ENCODE data around the gene EZH1.

The EZH1 gene

GRCh38 chr17:42744806-42745617 lies at the start of gene EZH1:
Gene EZH1, minus strand, starts transcription at chr17:42745040. Its CDS starts 16,099 bp downstream, at chr17:42728941.
- DNase-seq: peak; percentile 94

DNA sequence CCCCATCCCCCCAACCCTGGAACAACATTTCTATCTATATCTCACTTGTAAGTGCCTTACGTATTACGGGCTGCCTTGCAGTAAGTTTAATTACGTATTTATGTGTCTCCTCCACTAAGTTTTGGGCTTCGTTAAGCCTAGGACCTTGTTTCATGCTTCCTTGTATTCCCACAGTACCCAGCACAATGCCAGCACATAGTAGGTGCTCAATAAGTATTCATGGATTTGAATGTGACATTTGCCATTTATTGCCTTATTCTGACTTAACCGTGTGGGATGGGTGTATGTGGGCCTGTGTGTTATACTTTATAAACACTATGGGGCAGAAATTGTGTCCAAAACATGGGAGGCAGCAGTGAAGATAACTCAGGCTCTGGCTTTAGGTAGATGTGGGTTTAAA lies 47.7 kb upstream of the EZH1 start:
- no peak for DNase-seq

- no peak for DNase-seq
Observed at GRCh38 chr17:42791948-42792347, 47.1 kb upstream of the EZH1 start.

DNA sequence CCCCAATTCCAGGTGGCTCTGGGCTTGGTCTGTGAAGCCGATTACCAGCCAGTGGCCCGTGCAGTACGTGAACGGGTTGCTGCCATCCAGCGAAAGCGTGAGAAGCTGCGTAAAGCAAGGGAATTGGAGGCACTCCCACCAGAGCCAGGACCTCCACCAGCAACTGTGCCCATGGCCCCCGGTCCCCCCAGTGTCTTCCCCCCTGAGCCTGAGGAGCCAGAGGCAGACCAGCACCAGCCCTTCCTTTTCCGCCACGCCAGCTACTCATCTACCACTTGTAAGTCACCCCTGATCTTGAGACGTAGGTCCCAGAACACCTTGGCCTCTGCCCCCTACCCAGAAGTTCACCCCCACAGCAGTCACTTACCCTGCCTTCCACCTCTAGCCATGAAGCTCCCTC lies 42.4 kb upstream of the EZH1 start:
- DNase-seq: no peak

DNA sequence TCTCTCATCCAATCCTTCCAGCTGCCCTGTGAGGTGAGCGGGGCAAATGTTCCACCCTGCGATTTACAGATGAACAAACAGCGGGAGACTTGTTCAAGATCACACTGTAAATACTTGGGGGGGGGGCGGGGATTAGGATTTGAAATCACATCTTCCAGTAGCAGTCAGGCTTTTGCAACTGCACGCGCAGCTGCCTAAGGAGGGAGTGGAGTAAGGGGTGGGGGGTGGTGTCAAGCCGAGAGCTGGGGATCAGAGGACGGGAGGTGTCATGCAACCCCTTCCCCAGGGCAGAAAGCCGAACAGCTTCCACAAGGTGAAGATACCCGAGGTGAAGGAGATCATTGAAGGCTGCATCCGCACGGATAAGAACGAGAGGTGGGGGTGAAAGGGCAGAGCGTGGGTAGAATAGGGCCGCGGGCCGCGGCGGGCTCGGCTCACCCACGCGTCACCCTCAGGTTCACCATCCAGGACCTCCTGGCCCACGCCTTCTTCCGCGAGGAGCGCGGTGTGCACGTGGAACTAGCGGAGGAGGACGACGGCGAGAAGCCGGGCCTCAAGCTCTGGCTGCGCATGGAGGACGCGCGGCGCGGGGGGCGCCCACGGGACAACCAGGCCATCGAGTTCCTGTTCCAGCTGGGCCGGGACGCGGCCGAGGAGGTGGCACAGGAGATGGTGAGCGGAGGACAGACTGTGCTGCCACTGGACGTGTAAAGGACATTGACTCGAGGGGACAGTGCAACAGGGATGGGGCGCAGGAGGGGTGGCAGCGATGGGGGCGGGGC lies 40.2 kb upstream of the EZH1 start:
- DNase-seq: no peak

DNA sequence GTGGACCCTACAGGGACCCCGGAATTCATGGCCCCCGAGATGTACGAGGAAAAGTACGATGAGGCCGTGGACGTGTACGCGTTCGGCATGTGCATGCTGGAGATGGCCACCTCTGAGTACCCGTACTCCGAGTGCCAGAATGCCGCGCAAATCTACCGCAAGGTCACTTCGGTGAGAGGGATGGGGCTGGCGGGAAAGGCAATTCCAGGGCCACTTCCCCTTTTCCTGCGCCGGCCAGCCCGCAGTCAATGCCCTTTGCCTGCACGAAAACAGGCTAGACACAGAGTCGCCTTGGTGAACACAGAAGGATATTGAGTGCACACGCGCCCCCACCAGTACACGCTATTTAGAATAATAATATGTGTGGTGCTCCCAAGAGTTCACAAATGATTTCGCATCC lies 39.6 kb upstream of the EZH1 start:
- DNase-seq: no peak

GRCh38 chr17:42783791-42784138 lies 38.9 kb upstream of the EZH1 start:
- no peak for DNase-seq

GRCh38 chr17:42783062-42783790 lies 38.4 kb upstream of the EZH1 start:
- DNase-seq: no peak

DNA sequence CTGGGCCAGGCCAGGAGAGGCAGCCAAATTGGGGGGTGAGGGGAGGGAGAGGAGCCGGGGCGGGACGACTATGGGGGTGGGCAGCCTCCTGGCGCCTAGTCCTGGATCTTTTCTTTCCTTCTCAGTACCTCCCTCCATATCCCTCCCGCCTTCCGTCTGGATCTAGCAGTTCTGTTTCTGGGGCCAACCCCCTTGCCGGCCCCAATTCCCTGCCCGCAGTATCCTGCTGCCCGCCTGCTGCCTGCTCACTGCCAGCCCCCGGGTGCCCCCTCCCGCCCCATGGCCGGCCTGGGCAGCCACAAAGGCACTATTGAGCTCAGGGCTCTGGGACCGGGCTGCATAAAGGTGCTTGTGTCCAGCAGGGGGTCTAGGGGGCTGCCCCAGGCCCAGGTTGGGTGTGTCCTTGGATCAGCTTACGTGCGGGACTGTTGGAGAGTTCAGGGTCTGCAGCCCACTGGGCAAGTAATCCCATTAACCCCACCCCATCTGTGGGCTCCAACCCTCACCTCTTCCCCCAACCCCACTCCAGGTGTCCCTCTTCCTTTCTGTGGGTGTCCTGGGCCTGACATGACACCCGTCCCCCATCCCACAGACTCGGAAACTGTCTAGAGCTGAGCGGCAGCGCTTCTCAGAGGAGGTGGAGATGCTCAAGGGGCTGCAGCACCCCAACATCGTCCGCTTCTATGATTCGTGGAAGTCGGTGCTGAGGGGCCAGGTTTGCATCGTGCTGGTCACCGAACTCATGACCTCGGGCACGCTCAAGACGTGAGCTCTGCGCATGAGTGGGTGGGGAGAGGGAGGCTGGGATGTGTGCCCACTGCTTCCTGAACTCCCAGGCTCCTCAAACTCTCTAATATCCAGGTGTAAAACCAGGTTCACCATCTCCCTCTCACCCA lies 37.6 kb upstream of the EZH1 start:
- no peak for DNase-seq

GRCh38 chr17:42781639-42782165 lies 36.9 kb upstream of the EZH1 start:
- no peak for DNase-seq

DNA sequence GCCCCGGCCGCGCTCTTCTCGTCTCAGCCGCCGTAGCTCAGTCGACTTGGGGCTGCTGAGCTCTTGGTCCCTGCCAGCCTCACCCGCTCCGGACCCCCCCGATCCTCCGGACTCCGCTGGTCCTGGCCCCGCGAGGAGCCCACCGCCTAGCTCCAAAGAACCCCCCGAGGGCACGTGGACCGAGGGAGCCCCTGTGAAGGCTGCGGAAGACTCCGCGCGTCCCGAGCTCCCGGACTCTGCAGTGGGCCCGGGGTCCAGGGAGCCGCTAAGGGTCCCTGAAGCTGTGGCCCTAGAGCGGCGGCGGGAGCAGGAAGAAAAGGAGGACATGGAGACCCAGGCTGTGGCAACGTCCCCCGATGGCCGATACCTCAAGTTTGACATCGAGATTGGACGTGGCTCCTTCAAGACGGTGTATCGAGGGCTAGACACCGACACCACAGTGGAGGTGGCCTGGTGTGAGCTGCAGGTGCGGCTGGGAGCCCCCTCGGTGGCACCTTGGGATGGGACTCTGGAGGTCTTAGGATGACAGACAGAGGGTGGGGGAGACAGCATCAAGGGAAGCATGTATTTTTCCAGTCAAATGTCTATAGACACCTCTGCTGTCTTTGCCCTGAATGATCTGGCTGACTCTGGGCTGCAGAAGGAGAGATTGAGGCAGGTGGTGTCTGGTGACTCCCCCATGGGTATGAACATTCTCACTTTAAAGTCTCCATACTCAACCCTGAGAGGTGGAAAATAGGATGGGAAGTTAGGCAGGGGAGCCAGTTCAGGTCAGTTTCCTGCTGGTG lies 36.2 kb upstream of the EZH1 start:
- no peak for DNase-seq

DNA sequence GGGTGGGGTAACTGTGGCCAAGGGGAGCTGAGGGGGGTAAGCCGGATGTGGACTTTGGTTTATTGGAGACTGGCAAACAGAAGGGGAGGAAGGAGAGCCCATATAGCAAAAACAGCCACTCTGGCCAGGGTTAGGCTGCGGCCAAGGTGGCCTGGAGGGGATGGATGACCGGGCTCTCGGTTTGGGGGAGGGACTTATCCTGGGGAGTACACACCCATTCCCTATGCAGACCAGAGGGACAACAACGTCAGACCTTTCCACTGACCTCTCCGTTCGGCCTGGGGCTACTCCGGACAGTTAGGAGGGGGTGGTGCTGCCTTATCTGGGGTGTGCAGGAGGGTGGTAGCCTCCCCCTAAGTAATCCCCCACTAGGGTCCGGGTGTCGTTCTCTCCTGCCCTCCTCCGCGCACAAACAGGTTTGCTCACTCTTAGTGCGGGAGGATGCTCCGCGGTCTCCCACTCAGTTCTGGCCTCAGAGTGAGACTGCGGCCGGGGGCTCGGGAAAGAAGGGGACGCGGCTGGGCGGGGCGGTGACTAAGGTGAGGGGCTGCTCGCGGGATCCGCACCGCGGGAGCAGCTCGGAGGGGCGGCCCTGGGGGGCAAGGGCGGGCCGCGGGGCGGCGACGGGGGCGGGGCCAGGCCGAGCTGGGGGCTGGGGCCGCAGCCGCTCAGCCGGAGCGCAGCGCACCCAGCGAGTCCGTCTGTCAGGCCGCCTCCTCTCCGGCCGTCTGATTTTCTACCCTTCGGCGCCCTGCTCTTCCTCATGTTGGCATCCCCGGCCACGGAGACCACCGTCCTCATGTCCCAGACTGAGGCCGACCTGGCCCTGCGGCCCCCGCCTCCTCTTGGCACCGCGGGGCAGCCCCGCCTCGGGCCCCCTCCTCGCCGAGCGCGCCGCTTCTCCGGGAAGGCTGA lies 35.4 kb upstream of the EZH1 start, which contains the start of gene WNK4:
WNK4 (plus strand) TSS at position 675 of the 915 bp plus-strand sequence; CDS start at position 764, 89 bp downstream.
- DNase-seq: no peak

- DNase-seq: no peak
Observed at GRCh38 chr17:42779304-42779935, 34.6 kb upstream of the EZH1 start.

- DNase-seq: no peak
Observed at GRCh38 chr17:42778570-42778969, 33.7 kb upstream of the EZH1 start.

DNA sequence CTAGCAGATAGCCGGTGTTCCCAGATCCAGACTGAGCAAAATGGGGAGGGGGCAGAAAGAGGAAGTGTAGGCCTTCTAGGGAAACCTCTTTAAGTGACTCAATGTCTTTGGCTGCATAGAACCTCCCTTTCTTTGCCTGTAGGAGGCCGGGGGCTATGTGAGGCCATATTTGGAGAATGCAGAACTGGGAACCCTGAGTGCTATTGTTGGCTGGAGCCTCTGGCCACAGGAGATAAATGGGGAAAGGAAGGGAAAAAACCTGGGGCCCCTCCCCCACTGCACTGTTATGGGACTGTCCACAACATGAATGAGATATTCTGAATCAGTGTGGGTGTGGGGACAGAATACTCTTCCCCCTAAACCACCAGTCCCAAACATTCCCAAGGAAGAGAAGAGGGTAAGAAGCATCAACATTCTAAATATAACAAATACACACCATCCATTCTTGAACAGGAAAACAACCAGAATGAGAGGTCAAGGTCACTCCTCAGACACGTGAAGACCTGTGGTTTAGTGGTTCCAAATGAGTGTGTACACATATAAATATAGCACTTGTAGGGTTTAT lies 30.8 kb upstream of the EZH1 start:
- no peak for DNase-seq

DNA sequence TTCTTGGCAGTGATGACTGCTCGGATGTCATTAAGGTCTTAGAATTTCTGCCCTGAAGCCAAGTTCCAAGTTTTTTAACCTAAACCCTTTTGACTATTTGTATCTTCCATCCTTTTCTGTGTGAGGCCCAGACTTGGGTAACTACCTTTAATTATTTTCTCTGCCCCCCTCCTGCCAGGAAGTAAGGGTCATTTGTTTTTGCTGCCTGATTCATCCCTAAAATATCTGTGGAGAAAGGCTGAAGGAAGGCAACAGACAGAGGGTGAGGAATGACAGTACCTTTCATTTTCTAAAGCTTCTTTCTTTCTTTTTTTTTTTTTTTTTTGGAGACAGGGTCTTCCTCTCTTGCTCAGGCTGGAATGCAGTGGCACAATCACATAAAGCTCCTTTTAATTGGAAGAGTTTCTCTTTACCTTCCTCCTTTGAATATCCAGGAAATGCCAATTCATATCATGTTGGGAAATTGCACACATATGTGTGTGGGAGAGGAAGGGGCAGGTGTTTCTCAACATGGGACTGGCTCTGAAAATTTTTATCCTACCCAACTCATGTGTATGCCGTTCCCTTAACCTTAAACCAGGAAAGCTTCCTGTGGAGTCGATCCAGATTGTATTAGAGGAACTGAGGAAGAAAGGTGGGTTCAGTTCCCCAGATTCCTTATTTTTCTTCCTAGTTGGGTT lies 29.4 kb upstream of the EZH1 start:
- no peak for DNase-seq

- DNase-seq: peak; percentile 84
Observed at GRCh38 chr17:42773290-42774035, 28.6 kb upstream of the EZH1 start, which contains the start of gene VPS25. Gene VPS25, plus strand, starts transcription at chr17:42773449. Its CDS starts 27 bp downstream, at chr17:42773476.

DNA sequence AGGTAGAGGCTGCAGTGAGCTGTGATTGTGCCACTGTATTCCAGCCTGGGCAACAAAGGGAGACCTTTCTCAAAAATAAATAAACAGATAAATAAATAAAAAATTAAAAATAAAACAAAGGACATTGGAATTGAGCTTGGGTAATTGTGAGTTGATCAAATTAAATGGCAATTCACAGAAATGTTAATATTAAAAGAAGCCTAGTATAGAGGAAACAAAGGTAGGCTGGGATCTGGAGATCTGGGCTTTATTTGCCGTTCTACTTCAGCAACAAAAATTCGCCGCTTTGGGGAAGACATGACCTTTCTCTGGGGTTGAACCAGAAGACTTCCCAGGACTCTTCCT lies 28.1 kb upstream of the EZH1 start:
- DNase-seq: no peak
